Thyroid gland (tissue), 4 donors: ENCODE results near the gene ZNF625.
"Not testable (repeated sequence)": the region's sequence is repeated elsewhere in the genome, so short reads cannot be mapped to it uniquely, and the experiment has no call there.

Experiments
- CTCF ChIP-seq, 6 experiments: fragments of 200-600 bp in 3 of 6; fragments of 450-650 bp in 3 of 6; sonication (generic) in 3 of 6; IDR thresholded peaks; one replicate each; pipeline ENCODE4 v1.5.1; 2016 to 2019; ENCODE audit warnings: antibody characterized with exemption in 6 of 6, mild to moderate bottlenecking in 2 of 6, inconsistent platforms in 1 of 6, moderate library complexity in 1 of 6
- POLR2A ChIP-seq, 2 donors: fragments of 450-650 bp; IDR thresholded peaks; one replicate each; pipeline ENCODE4 v1.6.1; 2017; ENCODE audit warnings: antibody characterized with exemption in 2 of 2, mild to moderate bottlenecking in 2 of 2, moderate library complexity in 1 of 2

DNA sequence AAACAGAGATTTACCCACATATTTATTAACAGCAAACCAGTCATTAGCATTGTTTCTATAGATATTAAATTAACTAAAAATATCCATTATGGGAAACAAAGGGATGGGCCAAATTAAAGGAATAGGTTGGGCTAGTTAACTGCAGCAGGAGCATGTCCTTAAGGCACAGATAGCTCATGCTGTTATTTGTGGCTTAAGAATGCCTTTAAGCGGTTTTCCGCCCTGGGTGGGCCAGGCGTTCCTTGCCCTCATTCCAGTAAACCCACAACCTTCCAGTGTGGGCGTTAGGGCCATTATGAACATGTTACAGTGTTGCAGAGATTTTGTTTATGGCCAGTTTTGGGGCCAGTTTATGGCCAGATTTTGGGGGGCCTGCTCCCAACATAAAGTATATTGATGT, 52.6 kb downstream of the ZNF625 start:
- not testable (repeated sequence) for TF ChIP-seq POLR2A, CTCF (IDR thresholded peaks at IDR 0.05)
